H9 (cell line): ENCODE results near the gene CETP. TPM values are rescaled to one million over a fixed set of nuclear protein-coding genes. Genes with fewer than 3 reads are reported as not detected.
A peak's percentile ranks its signal among the peaks of the same experiment; 100 is the strongest.

Experiments
- DNase-seq: peaks from one replicate; pipeline ENCODE4 v3.0.0-alpha.2; 2017
- H2AFZ ChIP-seq: one replicate; pipeline ENCODE4 v1.6.1; 2013; ENCODE audit warnings: mild to moderate bottlenecking, low read length, control low read depth, moderate library complexity
- H2AK5ac ChIP-seq: 2 replicates; pipeline ENCODE4 v1.6.1; 2013; ENCODE audit warnings: low read length, control low read depth, mixed read lengths; ENCODE audit not compliant: insufficient read length
- H2BK120ac ChIP-seq: one replicate; pipeline ENCODE4 v1.6.1; 2013; ENCODE audit warnings: low read depth, mild to moderate bottlenecking, low read length, control low read depth, inconsistent platforms; ENCODE audit not compliant: poor library complexity, severe bottlenecking
- H2BK12ac ChIP-seq: 2 replicates; pipeline ENCODE4 v1.6.1; 2013; ENCODE audit warnings: low read length, control low read depth, mixed read lengths, low read depth; ENCODE audit not compliant: insufficient read length
- H2BK15ac ChIP-seq: 2 replicates; pipeline ENCODE4 v1.6.1; 2013; ENCODE audit warnings: low read depth, low read length, control low read depth
- H2BK20ac ChIP-seq: one replicate; pipeline ENCODE4 v1.6.1; 2013; ENCODE audit warnings: low read depth, mild to moderate bottlenecking, low read length, control low read depth, inconsistent platforms; ENCODE audit not compliant: poor library complexity, severe bottlenecking
- H2BK5ac ChIP-seq: 2 replicates; pipeline ENCODE4 v1.6.1; 2013; ENCODE audit warnings: low read length, control low read depth, mixed read lengths; ENCODE audit not compliant: insufficient read length
- H3K14ac ChIP-seq: 2 replicates; pipeline ENCODE4 v1.6.1; 2013; ENCODE audit warnings: low read length, control low read depth; ENCODE audit not compliant: insufficient read depth
- H3K18ac ChIP-seq: 2 replicates; pipeline ENCODE4 v1.6.1; 2013; ENCODE audit warnings: low read depth, mild to moderate bottlenecking, mixed read lengths, low read length, control low read depth; ENCODE audit not compliant: insufficient read length
- H3K23ac ChIP-seq: 2 replicates; pipeline ENCODE4 v1.6.1; 2013; ENCODE audit warnings: low read length, control low read depth, mixed read lengths, low read depth; ENCODE audit not compliant: insufficient read length
- H3K23me2 ChIP-seq: 2 replicates; pipeline ENCODE4 v1.6.1; 2013; ENCODE audit warnings: low read depth, mild to moderate bottlenecking, mixed read lengths, low read length, control low read depth; ENCODE audit not compliant: insufficient read length, poor library complexity, severe bottlenecking
- H3K27ac ChIP-seq: 2 replicates; pipeline ENCODE4 v1.5.1; 2013; ENCODE audit warnings: low read length, control low read depth, mixed read lengths, low read depth; ENCODE audit not compliant: insufficient read length
- H3K27me3 ChIP-seq: 2 replicates; pipeline ENCODE4 v1.6.1; 2013; ENCODE audit warnings: low read length, control low read depth, inconsistent platforms; ENCODE audit not compliant: insufficient read depth
- H3K4ac ChIP-seq: 2 replicates; pipeline ENCODE4 v1.6.1; 2013; ENCODE audit warnings: low read depth, mild to moderate bottlenecking, control low read depth, inconsistent platforms, low read length, moderate library complexity
- H3K4me1 ChIP-seq: 2 replicates; pipeline ENCODE4 v1.6.1; 2013; ENCODE audit warnings: low read length, control low read depth, inconsistent platforms; ENCODE audit not compliant: insufficient read depth
- H3K4me2 ChIP-seq: 2 replicates; pipeline ENCODE4 v1.6.1; 2013; ENCODE audit warnings: low read length, control low read depth, mixed read lengths; ENCODE audit not compliant: insufficient read length, insufficient read depth
- H3K56ac ChIP-seq: 2 replicates; pipeline ENCODE4 v1.6.1; 2013; ENCODE audit warnings: low read depth, mild to moderate bottlenecking, mixed read lengths, low read length, control low read depth; ENCODE audit not compliant: insufficient read length
- H3K79me1 ChIP-seq: 2 replicates; pipeline ENCODE4 v1.6.1; 2013; ENCODE audit warnings: low read depth, mild to moderate bottlenecking, moderate library complexity, low read length, control low read depth, inconsistent platforms; ENCODE audit not compliant: insufficient read depth, poor library complexity, severe bottlenecking
- H3K79me2 ChIP-seq: 2 replicates; pipeline ENCODE4 v1.6.1; 2013; ENCODE audit warnings: low read length, control low read depth, inconsistent platforms; ENCODE audit not compliant: insufficient read depth
- H3K9ac ChIP-seq: 2 replicates; pipeline ENCODE4 v1.6.1; 2013; ENCODE audit warnings: low read length, control low read depth, mixed read lengths; ENCODE audit not compliant: insufficient read length; ENCODE audit errors: extremely low read depth
- H3K9me3 ChIP-seq: one replicate; pipeline ENCODE4 v1.6.1; 2013; ENCODE audit warnings: low read depth, low read length, inconsistent platforms; ENCODE audit not compliant: control insufficient read depth
- H3T11ph ChIP-seq: one replicate; pipeline ENCODE4 v1.6.1; 2013; ENCODE audit warnings: mild to moderate bottlenecking, low read length, control low read depth, inconsistent platforms
- H4K20me1 ChIP-seq: one replicate; pipeline ENCODE4 v1.6.1; 2013; ENCODE audit not compliant: control insufficient read depth, insufficient read length, insufficient read depth
- H4K5ac ChIP-seq: 2 replicates; pipeline ENCODE4 v1.6.1; 2013; ENCODE audit warnings: low read depth, mild to moderate bottlenecking, mixed read lengths, low read length, control low read depth; ENCODE audit not compliant: insufficient read length
- H4K8ac ChIP-seq: replicated peaks from 2 replicates; pipeline ENCODE4 v1.6.1; 2013; ENCODE audit warnings: low read length, control low read depth, mixed read lengths, low read depth; ENCODE audit not compliant: insufficient read length
- H4K91ac ChIP-seq: 2 replicates; pipeline ENCODE4 v1.6.1; 2013; ENCODE audit warnings: low read depth, mild to moderate bottlenecking, moderate library complexity, mixed read lengths, low read length, control low read depth; ENCODE audit not compliant: insufficient read length
- H3K27ac Mint-ChIP-seq, 3 experiments: 2 replicates in 2 of 3; 3 replicates in 1 of 3; pipeline ENCODE4 v1.8.0; 2020 to 2021; ENCODE audit warnings: mixed read lengths in 3 of 3, mild to moderate bottlenecking in 1 of 3, moderate library complexity in 1 of 3
- H3K27me3 Mint-ChIP-seq: 2 replicates; pipeline ENCODE4 v1.8.0; 2021; ENCODE audit warnings: low read depth, mild to moderate bottlenecking, moderate library complexity, mixed read lengths
- H3K36me3 Mint-ChIP-seq, 3 experiments: 2 replicates in 2 of 3; 3 replicates in 1 of 3; pipeline ENCODE4 v1.8.0; 2020 to 2021; ENCODE audit warnings: low read depth in 3 of 3, mixed read lengths in 3 of 3; ENCODE audit not compliant: insufficient read depth in 1 of 3
- H3K4me1 Mint-ChIP-seq, 2 experiments: 2 replicates each; pipeline ENCODE4 v1.8.0; 2020; ENCODE audit warnings: mixed read lengths in 2 of 2
- H3K4me3 Mint-ChIP-seq, 2 experiments: 2 replicates in 1 of 2; 3 replicates in 1 of 2; pipeline ENCODE4 v1.8.0; 2020 to 2021; ENCODE audit warnings: mild to moderate bottlenecking in 2 of 2, mixed read lengths in 2 of 2, moderate library complexity in 1 of 2
- H3K9me3 Mint-ChIP-seq, 2 experiments: 2 replicates in 1 of 2; 3 replicates in 1 of 2; pipeline ENCODE4 v1.8.0; 2020; ENCODE audit warnings: mild to moderate bottlenecking in 2 of 2, mixed read lengths in 2 of 2, moderate library complexity in 1 of 2
- CTCF ChIP-seq: fragments of 200-600 bp; sonication (generic); conservative IDR thresholded peaks from 3 replicates; pipeline ENCODE4 v1.8.0; 2021; ENCODE audit warnings: antibody characterized with exemption, mild to moderate bottlenecking
- WGBS: extraction: QIAGEN DNeasy Blood & Tissue Kit; methylation state at CpG from one replicate; pipeline ENCODE4 v1.1.7; 2013; ENCODE audit warnings: missing lambda C conversion rate, low lambda C conversion rate, mixed read lengths; ENCODE audit not compliant: insufficient read length; ENCODE audit errors: extremely low coverage; 5-methylcytosine and 5-hydroxymethylcytosine counted together
- total RNA-seq: library from RNA; stranded (reverse); gene quantifications from 2 replicates; pipeline ENCODE4 v1.2.1, GENCODE V29; 2021

The CETP gene
- total RNA-seq, 1 experiment from 2014 or later, result not detected

- Histone ChIP-seq H2BK20ac (no peak overlapping the region), H2AK5ac (no peak overlapping the region), H3K4me1 (peaks cover 3% of the 10 kb centered on the region; the same call in 1 of the 2 replicates), H3K4me2 (no peak overlapping the region), H3K79me1 (peaks cover 2% of the 10 kb centered on the region), H2BK120ac (peak overlapping the region; percentile 14), H2BK15ac (no peak overlapping the region), H3K27ac (no peak overlapping the region), H4K5ac (peak overlapping the region; percentile 77), H2AFZ (no peak overlapping the region), H3K14ac (peak overlapping the region; percentile 83), H3K23me2 (peaks cover 11% of the 10 kb centered on the region), H3K56ac (no peak overlapping the region), H3K9me3 (no peaks in the 10 kb centered on the region), H3K23ac (no peak overlapping the region), H4K8ac (no peak overlapping the region), H2BK12ac (peak overlapping the region; percentile 89), H4K91ac (peak overlapping the region; percentile 87), H3K79me2 (peaks cover 9% of the 10 kb centered on the region; the same call in 1 of the 2 replicates), H3K18ac (peak overlapping the region; percentile 92), H3K27me3 (no peaks in the 10 kb centered on the region), H2BK5ac (no peak overlapping the region), H3K9ac (peak overlapping the region; percentile 63), H3T11ph (peak overlapping the region; percentile 43), H3K4ac (peak overlapping the region; percentile 33; the same call in 1 of the 2 replicates), H4K20me1 (no peaks in the 10 kb centered on the region)
- Mint-ChIP-seq H3K4me1 (peaks cover 21 to 23% of the 10 kb centered on the region in 2 experiments), H3K4me3 (peak overlapping the region; percentile 76 to 94), H3K36me3 (peaks cover 5 to 21% (median 18%) of the 10 kb centered on the region in 3 experiments), H3K9me3 (no peaks in the 10 kb centered on the region), H3K27me3 (no peaks in the 10 kb centered on the region; the same call in 1 of the 2 replicates), H3K27ac (peak overlapping the region; percentile 94 to 98 (median 97))
- WGBS, result no CpG with 5 or more reads among the region's 25 CpGs
- TF ChIP-seq CTCF, result no peak
- no peak for DNase-seq
These were observed 30.4 kb upstream of the CETP start for GRCh38 chr16:56931271-56931891.
